Colonic mucosa (tissue), 4 donors: ENCODE results near the gene ITGB4. TPM values are rescaled to one million over a fixed set of nuclear protein-coding genes. Genes with fewer than 3 reads are reported as not detected.

Experiments used
- DNase-seq: peaks from one replicate; pipeline ENCODE4 v3.0.0-alpha.2; 2020
- H3K27ac ChIP-seq: fragments of 200-600 bp; one replicate; pipeline ENCODE4 v1.8.0; 2021
- H3K27me3 ChIP-seq: fragments of 200-600 bp; one replicate; pipeline ENCODE4 v1.8.0; 2021
- H3K36me3 ChIP-seq: fragments of 200-600 bp; one replicate; pipeline ENCODE4 v1.8.0; 2021
- H3K4me1 ChIP-seq: fragments of 200-600 bp; one replicate; pipeline ENCODE4 v1.8.0; 2021; ENCODE audit warnings: mild to moderate bottlenecking
- H3K4me3 ChIP-seq: fragments of 200-600 bp; one replicate; pipeline ENCODE4 v1.8.0; 2021
- H3K9ac ChIP-seq, 2 donors: one replicate each; pipeline ENCODE4 v1.7.0; 2013; ENCODE audit warnings: control low read depth in 2 of 2, low read depth in 2 of 2, low read length in 2 of 2
- H3K9me3 ChIP-seq: fragments of 200-600 bp; one replicate; pipeline ENCODE4 v1.8.0; 2021
- CTCF ChIP-seq: fragments of 200-600 bp; IDR thresholded peaks from one replicate; pipeline ENCODE4 v1.8.0; 2022; ENCODE audit warnings: antibody characterized with exemption, mild to moderate bottlenecking
- intact Hi-C: fragments of 100-400 bp; cut with DNase I; formaldehyde crosslinking; loops from one replicate; pipeline ENCODE4 v1.14.1; 2022
- total RNA-seq, 2 donors: library from RNA; stranded (reverse); fragmentation: NEBNext Ultra II Directional in 1 of 2; extraction: Animal tissue kit (Norgen Biotek cat#: 25700) in 1 of 2; gene quantifications; one replicate each; pipeline ENCODE4 v1.2.1, GENCODE V29; 2021
- donor health status: healthy.
- donor health status: DM: no; HTN: no; CAD: no.
- donor health status: DM: no; HTN: no; CAD: no.

The ITGB4 gene
- total RNA-seq, 2 donors from 2014 or later: 267 to 272 TPM

- Histone ChIP-seq H3K27me3 (no peaks in the 10 kb centered on the region), H3K4me1 (no peaks in the 10 kb centered on the region), H3K36me3 (peaks cover 35% of the 10 kb centered on the region), H3K9me3 (no peaks in the 10 kb centered on the region), H3K9ac (no peak overlapping the region), H3K4me3 (no peak overlapping the region), H3K27ac (no peak overlapping the region)
- intact Hi-C loops: no loop called here
- no peak for TF ChIP-seq CTCF
- no peak for DNase-seq
Measured at GRCh38 chr17:75755205-75755901, 34.1 kb downstream of the ITGB4 start.

- no peaks in the 10 kb centered on the region for H3K4me1 ChIP-seq
- intact Hi-C loops: no loop called here
- no peaks in the 10 kb centered on the region for H3K27me3 ChIP-seq
- H3K4me3 ChIP-seq: no peak overlapping the region
- H3K27ac ChIP-seq: no peak overlapping the region
- no peaks in the 10 kb centered on the region for H3K9me3 ChIP-seq
- TF ChIP-seq CTCF: no peak
- no peak for DNase-seq
- H3K9ac ChIP-seq: no peak overlapping the region
- H3K36me3 ChIP-seq: peaks cover 35% of the 10 kb centered on the region
Measured at GRCh38 chr17:75755990-75756389, 34.7 kb downstream of the ITGB4 start.

DNA sequence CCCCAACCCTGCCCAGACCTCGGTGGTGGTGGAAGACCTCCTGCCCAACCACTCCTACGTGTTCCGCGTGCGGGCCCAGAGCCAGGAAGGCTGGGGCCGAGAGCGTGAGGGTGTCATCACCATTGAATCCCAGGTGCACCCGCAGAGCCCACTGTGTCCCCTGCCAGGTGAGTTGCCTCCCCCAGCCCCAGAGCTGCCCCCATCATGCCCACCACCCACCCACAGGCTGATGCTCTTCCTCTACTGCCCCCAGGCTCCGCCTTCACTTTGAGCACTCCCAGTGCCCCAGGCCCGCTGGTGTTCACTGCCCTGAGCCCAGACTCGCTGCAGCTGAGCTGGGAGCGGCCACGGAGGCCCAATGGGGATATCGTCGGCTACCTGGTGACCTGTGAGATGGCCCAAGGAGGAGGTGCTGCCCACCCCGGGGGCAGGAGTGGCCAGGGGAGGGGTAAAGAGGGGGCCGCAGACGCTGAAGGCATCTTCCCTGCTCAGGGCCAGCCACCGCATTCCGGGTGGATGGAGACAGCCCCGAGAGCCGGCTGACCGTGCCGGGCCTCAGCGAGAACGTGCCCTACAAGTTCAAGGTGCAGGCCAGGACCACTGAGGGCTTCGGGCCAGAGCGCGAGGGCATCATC is 35.3 kb downstream of the ITGB4 start:
- no peak overlapping the region for H3K4me3 ChIP-seq
- no peak for TF ChIP-seq CTCF
- no peak overlapping the region for H3K27ac ChIP-seq
- no peak overlapping the region for H3K9ac ChIP-seq
- H3K27me3 ChIP-seq: no peaks in the 10 kb centered on the region
- no peak for DNase-seq
- intact Hi-C loops: no loop called here
- H3K4me1 ChIP-seq: no peaks in the 10 kb centered on the region
- no peaks in the 10 kb centered on the region for H3K9me3 ChIP-seq
- H3K36me3 ChIP-seq: peaks cover 35% of the 10 kb centered on the region

DNA sequence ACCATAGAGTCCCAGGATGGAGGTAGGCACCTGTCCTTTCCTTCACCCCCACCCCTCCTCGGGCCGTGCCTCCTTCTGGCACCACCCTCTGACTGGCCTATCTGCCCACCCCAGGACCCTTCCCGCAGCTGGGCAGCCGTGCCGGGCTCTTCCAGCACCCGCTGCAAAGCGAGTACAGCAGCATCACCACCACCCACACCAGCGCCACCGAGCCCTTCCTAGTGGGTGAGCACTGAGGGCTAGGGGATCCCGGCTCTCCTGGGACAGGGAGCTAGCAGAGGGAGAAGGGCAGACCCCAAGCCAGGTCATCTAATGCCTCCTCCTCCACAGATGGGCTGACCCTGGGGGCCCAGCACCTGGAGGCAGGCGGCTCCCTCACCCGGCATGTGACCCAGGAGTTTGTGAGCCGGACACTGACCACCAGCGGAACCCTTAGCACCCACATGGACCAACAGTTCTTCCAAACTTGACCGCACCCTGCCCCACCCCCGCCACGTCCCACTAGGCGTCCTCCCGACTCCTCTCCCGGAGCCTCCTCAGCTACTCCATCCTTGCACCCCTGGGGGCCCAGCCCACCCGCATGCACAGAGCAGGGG is 35.9 kb downstream of the ITGB4 start:
- TF ChIP-seq CTCF: no peak
- H3K36me3 ChIP-seq: peaks cover 30% of the 10 kb centered on the region
- no peaks in the 10 kb centered on the region for H3K9me3 ChIP-seq
- intact Hi-C loops: no loop called here
- no peaks in the 10 kb centered on the region for H3K4me1 ChIP-seq
- H3K9ac ChIP-seq: no peak overlapping the region
- H3K27me3 ChIP-seq: no peaks in the 10 kb centered on the region
- DNase-seq: peak; percentile 19
- no peak overlapping the region for H3K27ac ChIP-seq
- H3K4me3 ChIP-seq: no peak overlapping the region

DNA sequence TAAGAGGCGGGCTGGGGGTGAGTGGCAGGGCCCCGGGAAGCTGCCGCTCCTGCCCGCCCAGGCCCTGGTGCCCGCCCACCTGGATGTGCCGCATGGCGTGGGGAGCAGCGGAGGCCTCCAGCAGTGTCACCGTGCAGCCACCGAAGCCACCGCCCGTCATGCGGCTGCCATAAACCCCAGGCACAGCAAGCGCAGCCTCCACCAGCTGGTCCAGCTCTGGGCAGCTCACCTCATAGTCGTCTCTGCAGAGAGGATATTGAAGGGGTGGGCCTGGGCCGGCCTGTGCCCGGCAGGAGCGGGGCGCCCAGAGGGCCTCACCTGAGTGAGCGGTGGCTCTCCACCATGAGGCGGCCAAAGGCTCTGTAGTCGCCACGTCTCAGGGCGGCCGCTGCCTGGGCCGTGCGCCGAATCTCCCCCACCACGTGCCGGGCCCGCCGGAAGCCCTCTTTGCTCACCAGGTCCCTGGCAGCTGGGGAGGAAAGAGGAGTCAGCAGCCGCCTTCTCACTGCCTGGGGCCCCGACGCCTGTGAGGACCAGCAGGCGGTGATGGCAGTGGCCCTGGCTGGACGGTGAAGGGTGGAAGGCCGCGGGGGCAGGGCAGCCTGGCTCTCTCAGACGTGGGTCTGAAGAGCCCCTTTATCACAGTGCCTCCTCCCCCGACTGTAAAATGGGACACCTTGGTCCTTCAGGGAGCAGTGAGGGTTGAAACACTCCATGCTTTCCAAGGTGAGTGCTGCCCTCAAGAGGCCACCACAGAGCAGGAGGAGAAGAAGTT is 37.1 kb downstream of the ITGB4 start:
- peaks cover 20% of the 10 kb centered on the region for H3K36me3 ChIP-seq
- DNase-seq: no peak
- TF ChIP-seq CTCF: no peak
- no peak overlapping the region for H3K27ac ChIP-seq
- no peaks in the 10 kb centered on the region for H3K9me3 ChIP-seq
- intact Hi-C loops: no loop called here
- no peaks in the 10 kb centered on the region for H3K27me3 ChIP-seq
- H3K4me1 ChIP-seq: no peaks in the 10 kb centered on the region
- H3K4me3 ChIP-seq: no peak overlapping the region
- no peak overlapping the region for H3K9ac ChIP-seq
